Loucy (cell line): ENCODE data around the gene PDE6B.

Experiments
- EZH2phosphoT487 ChIP-seq: fragments of 200-600 bp; IDR thresholded peaks from 2 replicates; pipeline ENCODE4 v1.6.1; 2018; ENCODE audit warnings: antibody characterized with exemption, mild to moderate bottlenecking, moderate library complexity, borderline replicate concordance
- TF ChIP-seq, protein P1 (sequence below): fragments of 200-600 bp; sonication (generic); conservative IDR thresholded peaks from 2 replicates; pipeline ENCODE4 v1.5.1; 2014; ENCODE audit warnings: mild to moderate bottlenecking, antibody characterized with exemption, low read length

DNA sequence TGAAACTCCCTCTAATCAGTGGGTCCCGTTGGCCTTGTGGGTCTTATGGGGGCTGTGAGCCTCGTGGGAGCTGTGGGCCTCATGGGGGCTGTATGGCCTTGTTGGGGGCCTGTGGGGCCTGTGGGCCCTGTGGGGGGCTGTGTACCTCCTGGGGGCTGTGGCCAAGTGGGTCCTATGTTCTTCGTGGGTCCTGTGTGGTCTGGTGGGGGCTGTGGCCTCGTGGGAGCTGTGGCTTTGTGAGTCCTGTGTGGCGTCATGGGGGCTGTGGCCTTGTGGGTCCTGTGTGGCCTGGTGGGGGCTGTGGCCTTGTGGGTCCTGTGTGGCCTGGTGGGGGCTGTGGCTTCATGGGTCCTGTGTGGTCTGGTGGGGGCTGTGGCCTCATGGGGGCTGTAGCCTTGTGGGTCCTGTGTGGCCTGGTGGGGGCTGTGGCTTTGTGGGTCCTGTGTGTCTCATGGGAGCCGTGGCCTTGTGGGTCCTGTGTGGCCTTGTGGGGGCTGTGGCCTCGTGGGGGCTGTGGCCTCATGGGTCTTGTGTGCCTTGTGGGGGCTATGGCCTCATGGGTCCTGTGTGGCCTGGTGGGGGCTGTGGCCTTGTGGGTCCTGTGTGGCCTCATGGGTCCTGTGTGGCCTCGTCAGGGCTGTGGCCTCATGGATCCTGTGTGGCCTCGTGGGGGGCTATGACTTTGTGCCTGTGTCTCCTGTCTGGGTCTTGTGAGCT lies 87.7 kb downstream of the PDE6B start:
- TF ChIP-seq, protein P1, sequence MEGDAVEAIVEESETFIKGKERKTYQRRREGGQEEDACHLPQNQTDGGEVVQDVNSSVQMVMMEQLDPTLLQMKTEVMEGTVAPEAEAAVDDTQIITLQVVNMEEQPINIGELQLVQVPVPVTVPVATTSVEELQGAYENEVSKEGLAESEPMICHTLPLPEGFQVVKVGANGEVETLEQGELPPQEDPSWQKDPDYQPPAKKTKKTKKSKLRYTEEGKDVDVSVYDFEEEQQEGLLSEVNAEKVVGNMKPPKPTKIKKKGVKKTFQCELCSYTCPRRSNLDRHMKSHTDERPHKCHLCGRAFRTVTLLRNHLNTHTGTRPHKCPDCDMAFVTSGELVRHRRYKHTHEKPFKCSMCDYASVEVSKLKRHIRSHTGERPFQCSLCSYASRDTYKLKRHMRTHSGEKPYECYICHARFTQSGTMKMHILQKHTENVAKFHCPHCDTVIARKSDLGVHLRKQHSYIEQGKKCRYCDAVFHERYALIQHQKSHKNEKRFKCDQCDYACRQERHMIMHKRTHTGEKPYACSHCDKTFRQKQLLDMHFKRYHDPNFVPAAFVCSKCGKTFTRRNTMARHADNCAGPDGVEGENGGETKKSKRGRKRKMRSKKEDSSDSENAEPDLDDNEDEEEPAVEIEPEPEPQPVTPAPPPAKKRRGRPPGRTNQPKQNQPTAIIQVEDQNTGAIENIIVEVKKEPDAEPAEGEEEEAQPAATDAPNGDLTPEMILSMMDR, result no peak
- no peak for TF ChIP-seq EZH2phosphoT487
